ENCODE measurements around the gene KIAA0825.

Gene KIAA0825

GRCh38 chr5:94618493-94619328 lies at the start of gene KIAA0825, which contains the start of gene SLF1:
Gene KIAA0825 (minus strand): TSS chr5:94618604. CDS start chr5:94537126, 81,478 bp downstream.
Gene SLF1 (plus strand): TSS chr5:94618669. CDS start chr5:94628811, 10,142 bp downstream.
- H3K4me3 ChIP-seq (ENCODE audit: insufficient read length, low read depth) = peak within 1 kb of the TSS; percentile 95
- no peaks in the 10 kb centered on the region for H3K27me3 ChIP-seq (ENCODE audit: insufficient read depth, insufficient read length)
- TF ChIP-seq ZNF274 (IDR thresholded peaks at IDR 0.05; ENCODE audit: low read depth, low read length) (no peak), SUZ12 (IDR thresholded peaks at IDR 0.05; ENCODE audit: extremely low read depth, insufficient read depth, insufficient read length) (no peak), YY1 (IDR thresholded peaks at IDR 0.05; ENCODE audit: insufficient read depth, insufficient read length) (no peak)
- H3K9me3 ChIP-seq (ENCODE audit: insufficient read depth, low read length) = no peaks in the 10 kb centered on the region
- no peaks in the 10 kb centered on the region for H3K36me3 ChIP-seq (ENCODE audit: insufficient read depth, insufficient read length, low read length)
- peak within 1 kb of the TSS; percentile 92 for H3K9ac ChIP-seq (ENCODE audit: insufficient read length, low read depth)
- DNase-seq (ENCODE audit: low read depth, low spot score) = peak; percentile 66
- H3K4me1 ChIP-seq (ENCODE audit: insufficient read depth, insufficient read length) = no peaks in the 10 kb centered on the region

- Histone ChIP-seq H3K9ac (ENCODE audit: insufficient read length, low read depth) (no peak overlapping the region), H3K4me1 (ENCODE audit: insufficient read depth, insufficient read length) (no peaks in the 10 kb centered on the region), H3K9me3 (ENCODE audit: insufficient read depth, low read length) (no peaks in the 10 kb centered on the region), H3K27me3 (ENCODE audit: insufficient read depth, insufficient read length) (no peaks in the 10 kb centered on the region), H3K36me3 (ENCODE audit: insufficient read depth, insufficient read length, low read length) (peaks cover 10% of the 10 kb centered on the region), H3K4me3 (ENCODE audit: insufficient read length, low read depth) (no peak overlapping the region)
- TF ChIP-seq ZNF274 (IDR thresholded peaks at IDR 0.05; ENCODE audit: low read depth, low read length) = no peak
- TF ChIP-seq YY1 (IDR thresholded peaks at IDR 0.05; ENCODE audit: insufficient read depth, insufficient read length) = no peak
- TF ChIP-seq SUZ12 (IDR thresholded peaks at IDR 0.05; ENCODE audit: extremely low read depth, insufficient read depth, insufficient read length) = no peak
- no peak for DNase-seq (ENCODE audit: low read depth, low spot score)
These were observed 49.5 kb upstream of the KIAA0825 start for GRCh38 chr5:94667937-94668336.

- H3K36me3 ChIP-seq (ENCODE audit: insufficient read depth, insufficient read length, low read length) = peaks cover 14% of the 10 kb centered on the region
- no peak for DNase-seq (ENCODE audit: low read depth, low spot score)
These were observed 42.7 kb upstream of the KIAA0825 start for GRCh38 chr5:94661086-94661485.

GRCh38 chr5:94660506-94660905 lies 42.1 kb upstream of the KIAA0825 start:
- Histone ChIP-seq H3K9me3 (ENCODE audit: insufficient read depth, low read length) (peaks cover 22% of the 10 kb centered on the region), H3K4me3 (ENCODE audit: insufficient read length, low read depth) (no peak overlapping the region), H3K36me3 (ENCODE audit: insufficient read depth, insufficient read length, low read length) (peaks cover 14% of the 10 kb centered on the region), H3K27me3 (ENCODE audit: insufficient read depth, insufficient read length) (no peaks in the 10 kb centered on the region), H3K9ac (ENCODE audit: insufficient read length, low read depth) (no peak overlapping the region), H3K4me1 (ENCODE audit: insufficient read depth, insufficient read length) (no peaks in the 10 kb centered on the region)
- DNase-seq (ENCODE audit: low read depth, low spot score) = no peak
- TF ChIP-seq ZNF274 (IDR thresholded peaks at IDR 0.05; ENCODE audit: low read depth, low read length) = no peak
- no peak for TF ChIP-seq SUZ12 (IDR thresholded peaks at IDR 0.05; ENCODE audit: extremely low read depth, insufficient read depth, insufficient read length)
- no peak for TF ChIP-seq YY1 (IDR thresholded peaks at IDR 0.05; ENCODE audit: insufficient read depth, insufficient read length)

More at GRCh38 chr5:94661086-94661485, 42.7 kb upstream of the KIAA0825 start:
- Histone ChIP-seq H3K4me1 (ENCODE audit: insufficient read depth, insufficient read length) (no peaks in the 10 kb centered on the region), H3K9me3 (ENCODE audit: insufficient read depth, low read length) (peaks cover 17% of the 10 kb centered on the region), H3K27me3 (ENCODE audit: insufficient read depth, insufficient read length) (no peaks in the 10 kb centered on the region), H3K4me3 (ENCODE audit: insufficient read length, low read depth) (no peak overlapping the region), H3K9ac (ENCODE audit: insufficient read length, low read depth) (no peak overlapping the region)
- no peak for TF ChIP-seq SUZ12 (IDR thresholded peaks at IDR 0.05; ENCODE audit: extremely low read depth, insufficient read depth, insufficient read length)
- TF ChIP-seq ZNF274 (IDR thresholded peaks at IDR 0.05; ENCODE audit: low read depth, low read length) = no peak

- Histone ChIP-seq H3K9ac (ENCODE audit: insufficient read length, low read depth) (no peak overlapping the region), H3K36me3 (ENCODE audit: insufficient read depth, insufficient read length, low read length) (peaks cover 16% of the 10 kb centered on the region), H3K9me3 (ENCODE audit: insufficient read depth, low read length) (peaks cover 26% of the 10 kb centered on the region), H3K27me3 (ENCODE audit: insufficient read depth, insufficient read length) (no peaks in the 10 kb centered on the region), H3K4me1 (ENCODE audit: insufficient read depth, insufficient read length) (no peaks in the 10 kb centered on the region), H3K4me3 (ENCODE audit: insufficient read length, low read depth) (no peak overlapping the region)
- TF ChIP-seq ZNF274 (IDR thresholded peaks at IDR 0.05; ENCODE audit: low read depth, low read length) = no peak
- TF ChIP-seq YY1 (IDR thresholded peaks at IDR 0.05; ENCODE audit: insufficient read depth, insufficient read length) = no peak
- no peak for TF ChIP-seq SUZ12 (IDR thresholded peaks at IDR 0.05; ENCODE audit: extremely low read depth, insufficient read depth, insufficient read length)
- no peak for DNase-seq (ENCODE audit: low read depth, low spot score)
These were observed 39.9 kb upstream of the KIAA0825 start for GRCh38 chr5:94658272-94658671.

GRCh38 chr5:94649874-94650273 lies 31.5 kb upstream of the KIAA0825 start:
- no peaks in the 10 kb centered on the region for H3K27me3 ChIP-seq (ENCODE audit: insufficient read depth, insufficient read length)
- H3K9ac ChIP-seq (ENCODE audit: insufficient read length, low read depth) = no peak overlapping the region
- no peak overlapping the region for H3K4me3 ChIP-seq (ENCODE audit: insufficient read length, low read depth)
- H3K36me3 ChIP-seq (ENCODE audit: insufficient read depth, insufficient read length, low read length) = peaks cover 19% of the 10 kb centered on the region
- no peaks in the 10 kb centered on the region for H3K9me3 ChIP-seq (ENCODE audit: insufficient read depth, low read length)
- TF ChIP-seq YY1 (IDR thresholded peaks at IDR 0.05; ENCODE audit: insufficient read depth, insufficient read length) (no peak), ZNF274 (IDR thresholded peaks at IDR 0.05; ENCODE audit: low read depth, low read length) (no peak), SUZ12 (IDR thresholded peaks at IDR 0.05; ENCODE audit: extremely low read depth, insufficient read depth, insufficient read length) (no peak)
- no peaks in the 10 kb centered on the region for H3K4me1 ChIP-seq (ENCODE audit: insufficient read depth, insufficient read length)
- DNase-seq (ENCODE audit: low read depth, low spot score) = no peak

- H3K4me1 ChIP-seq (ENCODE audit: insufficient read depth, insufficient read length) = no peaks in the 10 kb centered on the region
These were observed 28.4 kb upstream of the KIAA0825 start for GRCh38 chr5:94646758-94647157.

More at GRCh38 chr5:94646758-94647157, 28.4 kb upstream of the KIAA0825 start:
- no peak for DNase-seq (ENCODE audit: low read depth, low spot score)
- Histone ChIP-seq H3K27me3 (ENCODE audit: insufficient read depth, insufficient read length) (no peaks in the 10 kb centered on the region), H3K9me3 (ENCODE audit: insufficient read depth, low read length) (no peaks in the 10 kb centered on the region), H3K36me3 (ENCODE audit: insufficient read depth, insufficient read length, low read length) (peaks cover 15% of the 10 kb centered on the region), H3K9ac (ENCODE audit: insufficient read length, low read depth) (no peak overlapping the region), H3K4me3 (ENCODE audit: insufficient read length, low read depth) (no peak overlapping the region)
- TF ChIP-seq YY1 (IDR thresholded peaks at IDR 0.05; ENCODE audit: insufficient read depth, insufficient read length) = no peak
- TF ChIP-seq ZNF274 (IDR thresholded peaks at IDR 0.05; ENCODE audit: low read depth, low read length) = no peak
- no peak for TF ChIP-seq SUZ12 (IDR thresholded peaks at IDR 0.05; ENCODE audit: extremely low read depth, insufficient read depth, insufficient read length)
